ENCODE data around the gene COMT. TPM values are rescaled to one million over a fixed set of nuclear protein-coding genes. Genes with fewer than 3 reads are reported as not detected.

COMT gene
- total and polyA plus RNA-seq, 3 donors from 2014 or later: 147 to 427 (median 278) TPM

DNA sequence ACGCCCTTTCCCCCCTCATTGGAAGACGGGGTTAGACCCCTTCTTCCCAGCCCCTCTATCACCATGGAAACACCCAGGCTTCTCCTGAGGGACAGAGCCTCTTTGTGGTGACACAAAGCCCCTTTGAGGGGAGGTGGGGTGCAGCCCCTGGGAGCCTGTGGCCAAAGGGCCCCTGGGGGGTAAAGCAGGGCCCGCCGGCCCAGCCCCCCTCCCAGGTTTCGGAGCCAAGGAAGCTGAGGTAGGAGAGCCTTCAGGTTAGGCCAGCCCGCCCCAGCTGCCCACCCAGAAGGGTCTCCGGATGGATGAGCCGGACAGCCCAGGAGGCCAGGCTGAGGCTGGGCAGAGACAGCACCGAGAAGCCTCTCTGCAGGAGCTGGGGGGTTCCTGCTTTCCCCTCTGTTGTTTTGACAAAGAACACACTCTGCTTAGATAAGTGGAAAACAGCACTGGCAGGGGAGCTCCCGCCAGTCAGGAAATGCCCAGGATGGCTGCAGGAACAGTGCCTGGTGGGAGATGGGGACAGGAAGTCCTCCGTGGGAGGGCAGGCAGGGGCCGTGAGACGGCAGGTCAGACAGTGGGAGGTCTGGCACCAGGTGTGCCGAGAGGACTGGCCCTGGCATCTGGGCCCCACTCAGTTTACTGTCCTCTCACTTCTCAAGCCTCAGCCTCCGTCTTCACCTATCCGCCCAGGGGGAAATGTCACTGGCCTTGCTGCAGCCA lies 56.8 kb downstream of the COMT start:
- H3K4me3 ChIP-seq: no peak overlapping the region
- no peaks in the 10 kb centered on the region for H3K36me3 ChIP-seq (ENCODE audit: low read depth, missing control alignments)
- H3K9me3 ChIP-seq: no peaks in the 10 kb centered on the region
- peaks cover 11% of the 10 kb centered on the region for H3K4me1 ChIP-seq
- WGBS, 2 donors: 47% methylated on average over 16 of the region's 16 CpGs; no CpG with 5 or more reads in 1 of the 2 donors
- H3K27me3 ChIP-seq: no peaks in the 10 kb centered on the region
- DNase-seq: no peak
- TF ChIP-seq POLR2A (IDR thresholded peaks at IDR 0.05): no peak
- TF ChIP-seq, protein P1, sequence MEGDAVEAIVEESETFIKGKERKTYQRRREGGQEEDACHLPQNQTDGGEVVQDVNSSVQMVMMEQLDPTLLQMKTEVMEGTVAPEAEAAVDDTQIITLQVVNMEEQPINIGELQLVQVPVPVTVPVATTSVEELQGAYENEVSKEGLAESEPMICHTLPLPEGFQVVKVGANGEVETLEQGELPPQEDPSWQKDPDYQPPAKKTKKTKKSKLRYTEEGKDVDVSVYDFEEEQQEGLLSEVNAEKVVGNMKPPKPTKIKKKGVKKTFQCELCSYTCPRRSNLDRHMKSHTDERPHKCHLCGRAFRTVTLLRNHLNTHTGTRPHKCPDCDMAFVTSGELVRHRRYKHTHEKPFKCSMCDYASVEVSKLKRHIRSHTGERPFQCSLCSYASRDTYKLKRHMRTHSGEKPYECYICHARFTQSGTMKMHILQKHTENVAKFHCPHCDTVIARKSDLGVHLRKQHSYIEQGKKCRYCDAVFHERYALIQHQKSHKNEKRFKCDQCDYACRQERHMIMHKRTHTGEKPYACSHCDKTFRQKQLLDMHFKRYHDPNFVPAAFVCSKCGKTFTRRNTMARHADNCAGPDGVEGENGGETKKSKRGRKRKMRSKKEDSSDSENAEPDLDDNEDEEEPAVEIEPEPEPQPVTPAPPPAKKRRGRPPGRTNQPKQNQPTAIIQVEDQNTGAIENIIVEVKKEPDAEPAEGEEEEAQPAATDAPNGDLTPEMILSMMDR (IDR thresholded peaks at IDR 0.05): no peak
- intact Hi-C loops (cut with DNase I; ENCODE audit: low total_unique reads): no loop called here
- no peak overlapping the region for H3K27ac ChIP-seq

DNA sequence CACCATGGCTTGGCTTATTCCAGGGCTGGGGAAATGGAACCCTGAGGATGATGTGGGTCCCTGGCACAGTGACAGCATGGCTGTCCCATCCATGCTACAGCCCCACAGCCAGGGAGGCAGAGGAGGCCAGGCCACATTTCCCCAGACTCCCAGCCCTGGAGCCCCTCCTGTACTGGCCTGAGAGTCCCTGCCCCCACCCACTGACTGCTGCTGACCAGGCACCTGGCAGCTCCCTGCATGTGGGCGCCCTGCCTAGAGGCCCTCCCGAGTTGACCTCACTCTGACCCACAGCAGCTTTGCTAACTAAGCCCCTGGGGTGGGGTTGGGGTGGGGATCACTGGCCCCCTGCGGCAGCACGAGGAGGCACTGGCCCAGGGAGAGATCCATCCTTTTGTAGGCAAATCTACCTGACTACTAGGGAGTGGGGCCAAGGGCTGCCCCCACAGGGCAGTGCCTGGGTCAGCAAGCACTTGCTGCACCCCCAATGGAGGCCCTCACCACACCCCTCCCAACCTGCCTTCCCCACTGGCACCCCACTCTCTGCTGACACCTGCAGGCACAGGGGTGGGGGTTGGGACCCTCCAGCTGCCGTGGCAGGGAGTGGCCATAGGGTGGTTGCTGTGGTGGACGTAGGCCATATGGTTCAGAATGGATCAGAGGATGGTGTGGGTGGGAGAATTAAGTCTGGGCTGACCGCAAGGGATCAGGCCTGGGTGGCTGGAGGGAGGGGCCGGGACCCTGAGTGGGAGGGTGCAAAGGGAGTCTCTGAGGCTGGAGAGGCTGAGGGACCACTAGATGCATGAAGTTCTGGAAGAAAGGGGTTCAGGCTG lies 57.6 kb downstream of the COMT start:
- peaks cover 11% of the 10 kb centered on the region for H3K4me1 ChIP-seq
- no peak for TF ChIP-seq POLR2A (IDR thresholded peaks at IDR 0.05)
- TF ChIP-seq, protein P1 (IDR thresholded peaks at IDR 0.05): no peak
- H3K27ac ChIP-seq: no peak overlapping the region
- no peak for DNase-seq
- H3K36me3 ChIP-seq (ENCODE audit: low read depth, missing control alignments): no peaks in the 10 kb centered on the region
- no peaks in the 10 kb centered on the region for H3K9me3 ChIP-seq
- intact Hi-C loops (cut with DNase I; ENCODE audit: low total_unique reads): no loop called here
- 82 to 87% methylated on average over 5 to 8 of the region's 8 CpGs for WGBS, 2 donors
- H3K4me3 ChIP-seq: no peak overlapping the region
- no peaks in the 10 kb centered on the region for H3K27me3 ChIP-seq

DNA sequence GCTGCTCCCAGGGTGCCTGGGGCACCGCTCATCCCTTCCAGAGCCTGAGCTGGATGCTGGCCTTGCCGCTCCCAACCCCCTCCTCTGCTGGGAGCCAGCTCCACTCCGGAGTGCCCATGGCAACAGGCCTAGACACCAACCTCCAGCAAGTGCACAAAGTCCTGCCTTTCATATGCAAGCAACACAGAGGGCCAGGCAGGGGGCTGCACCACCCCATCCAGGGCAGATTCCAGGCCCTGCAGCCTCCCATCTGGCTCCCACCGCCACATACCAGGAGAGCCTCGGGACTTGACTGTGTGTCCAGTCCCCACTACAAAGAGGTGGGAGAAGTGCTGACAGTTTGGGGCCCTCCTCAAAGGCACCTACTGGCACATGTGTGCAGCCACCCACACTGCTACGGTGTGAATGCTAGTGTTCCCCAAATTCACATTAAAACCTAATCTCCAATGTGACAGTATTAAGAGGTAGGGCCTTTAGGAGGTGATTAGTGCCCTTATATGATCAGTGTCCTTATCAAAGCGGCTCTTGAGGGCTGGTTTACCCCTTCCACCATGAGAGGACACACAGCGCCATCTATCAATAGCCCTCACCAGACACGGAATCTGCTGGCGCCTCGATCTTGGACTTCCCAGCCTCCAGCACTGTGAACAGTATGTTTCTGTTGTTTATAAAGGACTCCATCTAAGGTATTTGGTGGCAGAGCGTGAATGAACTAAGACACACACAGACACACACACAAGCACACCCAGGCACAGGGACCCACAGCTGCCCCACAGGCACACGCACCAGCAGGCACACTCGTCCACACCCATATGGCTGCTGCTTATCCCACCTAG lies 58.9 kb downstream of the COMT start:
- TF ChIP-seq, protein P1 (IDR thresholded peaks at IDR 0.05): no peak
- no peak for TF ChIP-seq POLR2A (IDR thresholded peaks at IDR 0.05)
- no peaks in the 10 kb centered on the region for H3K9me3 ChIP-seq
- no peaks in the 10 kb centered on the region for H3K36me3 ChIP-seq (ENCODE audit: low read depth, missing control alignments)
- WGBS, 2 donors: 87 to 89% methylated on average over 10 to 14 of the region's 14 CpGs
- intact Hi-C loops (cut with DNase I; ENCODE audit: low total_unique reads): no loop called here
- no peak overlapping the region for H3K4me3 ChIP-seq
- H3K4me1 ChIP-seq: peaks cover 11% of the 10 kb centered on the region
- H3K27me3 ChIP-seq: no peaks in the 10 kb centered on the region
- no peak overlapping the region for H3K27ac ChIP-seq
- DNase-seq: no peak

DNA sequence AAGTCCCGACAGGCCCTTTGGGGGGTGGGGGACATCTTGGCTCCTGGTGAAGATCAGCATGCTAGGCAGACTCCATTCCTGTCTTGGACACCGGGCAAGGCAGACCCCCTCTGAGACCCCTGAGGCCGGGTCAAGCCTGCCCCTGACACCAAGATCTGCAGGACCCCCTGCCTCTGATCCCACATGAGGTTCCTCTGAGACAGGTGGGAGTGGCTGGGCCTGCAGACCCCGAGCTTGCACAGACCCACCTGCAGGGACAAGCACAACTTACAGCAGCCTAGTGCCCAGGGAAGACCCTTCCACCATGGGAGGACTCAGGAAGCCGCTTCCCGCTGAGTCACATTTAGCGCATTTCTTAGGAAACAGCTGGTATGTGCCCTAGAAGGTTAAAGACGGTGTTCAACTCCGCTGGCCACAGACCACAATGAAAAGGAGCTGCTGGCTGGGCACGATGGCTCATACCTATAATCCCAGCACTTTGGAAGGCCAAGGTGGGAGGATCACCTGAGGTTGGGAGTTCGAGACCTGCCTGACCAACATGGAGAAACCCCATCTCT lies 59.6 kb downstream of the COMT start:
- no peaks in the 10 kb centered on the region for H3K27me3 ChIP-seq

More for the DNA sequence above, 59.6 kb downstream of the COMT start:
- H3K36me3 ChIP-seq (ENCODE audit: low read depth, missing control alignments): no peaks in the 10 kb centered on the region
- no peak for DNase-seq
- H3K4me1 ChIP-seq: peaks cover 11% of the 10 kb centered on the region
- TF ChIP-seq, protein P1 (IDR thresholded peaks at IDR 0.05): no peak
- no peak for TF ChIP-seq POLR2A (IDR thresholded peaks at IDR 0.05)
- no peak overlapping the region for H3K4me3 ChIP-seq
- no peaks in the 10 kb centered on the region for H3K9me3 ChIP-seq
- intact Hi-C loops (cut with DNase I; ENCODE audit: low total_unique reads): no loop called here
- WGBS, 2 donors: 81 to 85% methylated on average over 10 to 11 of the region's 11 CpGs
- H3K27ac ChIP-seq: no peak overlapping the region
